ENCODE results near the gene RAB35.

Gene RAB35

DNA sequence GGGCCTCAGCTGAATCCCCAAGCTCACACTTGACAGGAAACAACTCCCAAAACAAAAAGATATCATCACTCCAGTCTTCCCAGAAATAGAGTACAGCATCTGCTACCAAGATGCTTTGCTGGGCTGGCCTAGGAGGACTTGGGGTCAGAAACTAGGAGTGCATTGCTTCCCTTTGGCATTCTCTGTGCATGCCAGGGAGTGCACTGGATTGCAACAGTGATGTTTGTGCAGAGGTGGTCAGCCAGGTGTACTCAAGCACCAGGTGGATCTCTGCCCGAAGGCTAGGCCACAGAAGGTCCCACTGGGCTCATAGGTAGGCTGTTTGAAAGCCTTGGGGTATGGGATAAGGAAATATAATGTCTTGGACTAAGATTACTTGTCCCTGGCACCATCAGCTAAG lies 51.1 kb downstream of the RAB35 start:
- no peak for TF ChIP-seq GABPA (IDR thresholded peaks at IDR 0.05; ENCODE audit: low read depth)
- TF ChIP-seq POLR2AphosphoS5 (IDR thresholded peaks at IDR 0.05; ENCODE audit: low read depth) = no peak
- TF ChIP-seq, protein P1, sequence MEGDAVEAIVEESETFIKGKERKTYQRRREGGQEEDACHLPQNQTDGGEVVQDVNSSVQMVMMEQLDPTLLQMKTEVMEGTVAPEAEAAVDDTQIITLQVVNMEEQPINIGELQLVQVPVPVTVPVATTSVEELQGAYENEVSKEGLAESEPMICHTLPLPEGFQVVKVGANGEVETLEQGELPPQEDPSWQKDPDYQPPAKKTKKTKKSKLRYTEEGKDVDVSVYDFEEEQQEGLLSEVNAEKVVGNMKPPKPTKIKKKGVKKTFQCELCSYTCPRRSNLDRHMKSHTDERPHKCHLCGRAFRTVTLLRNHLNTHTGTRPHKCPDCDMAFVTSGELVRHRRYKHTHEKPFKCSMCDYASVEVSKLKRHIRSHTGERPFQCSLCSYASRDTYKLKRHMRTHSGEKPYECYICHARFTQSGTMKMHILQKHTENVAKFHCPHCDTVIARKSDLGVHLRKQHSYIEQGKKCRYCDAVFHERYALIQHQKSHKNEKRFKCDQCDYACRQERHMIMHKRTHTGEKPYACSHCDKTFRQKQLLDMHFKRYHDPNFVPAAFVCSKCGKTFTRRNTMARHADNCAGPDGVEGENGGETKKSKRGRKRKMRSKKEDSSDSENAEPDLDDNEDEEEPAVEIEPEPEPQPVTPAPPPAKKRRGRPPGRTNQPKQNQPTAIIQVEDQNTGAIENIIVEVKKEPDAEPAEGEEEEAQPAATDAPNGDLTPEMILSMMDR (IDR thresholded peaks at IDR 0.05; ENCODE audit: insufficient read depth, low read length) = no peak
- TF ChIP-seq, protein P2, sequence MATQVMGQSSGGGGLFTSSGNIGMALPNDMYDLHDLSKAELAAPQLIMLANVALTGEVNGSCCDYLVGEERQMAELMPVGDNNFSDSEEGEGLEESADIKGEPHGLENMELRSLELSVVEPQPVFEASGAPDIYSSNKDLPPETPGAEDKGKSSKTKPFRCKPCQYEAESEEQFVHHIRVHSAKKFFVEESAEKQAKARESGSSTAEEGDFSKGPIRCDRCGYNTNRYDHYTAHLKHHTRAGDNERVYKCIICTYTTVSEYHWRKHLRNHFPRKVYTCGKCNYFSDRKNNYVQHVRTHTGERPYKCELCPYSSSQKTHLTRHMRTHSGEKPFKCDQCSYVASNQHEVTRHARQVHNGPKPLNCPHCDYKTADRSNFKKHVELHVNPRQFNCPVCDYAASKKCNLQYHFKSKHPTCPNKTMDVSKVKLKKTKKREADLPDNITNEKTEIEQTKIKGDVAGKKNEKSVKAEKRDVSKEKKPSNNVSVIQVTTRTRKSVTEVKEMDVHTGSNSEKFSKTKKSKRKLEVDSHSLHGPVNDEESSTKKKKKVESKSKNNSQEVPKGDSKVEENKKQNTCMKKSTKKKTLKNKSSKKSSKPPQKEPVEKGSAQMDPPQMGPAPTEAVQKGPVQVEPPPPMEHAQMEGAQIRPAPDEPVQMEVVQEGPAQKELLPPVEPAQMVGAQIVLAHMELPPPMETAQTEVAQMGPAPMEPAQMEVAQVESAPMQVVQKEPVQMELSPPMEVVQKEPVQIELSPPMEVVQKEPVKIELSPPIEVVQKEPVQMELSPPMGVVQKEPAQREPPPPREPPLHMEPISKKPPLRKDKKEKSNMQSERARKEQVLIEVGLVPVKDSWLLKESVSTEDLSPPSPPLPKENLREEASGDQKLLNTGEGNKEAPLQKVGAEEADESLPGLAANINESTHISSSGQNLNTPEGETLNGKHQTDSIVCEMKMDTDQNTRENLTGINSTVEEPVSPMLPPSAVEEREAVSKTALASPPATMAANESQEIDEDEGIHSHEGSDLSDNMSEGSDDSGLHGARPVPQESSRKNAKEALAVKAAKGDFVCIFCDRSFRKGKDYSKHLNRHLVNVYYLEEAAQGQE (IDR thresholded peaks at IDR 0.05; ENCODE audit: insufficient replicate concordance, low read depth) = no peak
- no peak for TF ChIP-seq SPI1 (IDR thresholded peaks at IDR 0.05; ENCODE audit: borderline replicate concordance, low read depth)
- DNase-seq (ENCODE audit: low read depth in 1 of 2, low spot score in 1 of 2) = no peak
- Histone ChIP-seq H3K27ac (replicated peaks) (no peak overlapping the region), H3K4me3 (replicated peaks; ENCODE audit: insufficient read depth, low read length) (no peak overlapping the region), H3K27me3 (ENCODE audit: insufficient read depth, poor library complexity, severe bottlenecking) (peaks cover 14% of the 10 kb centered on the region)

DNA sequence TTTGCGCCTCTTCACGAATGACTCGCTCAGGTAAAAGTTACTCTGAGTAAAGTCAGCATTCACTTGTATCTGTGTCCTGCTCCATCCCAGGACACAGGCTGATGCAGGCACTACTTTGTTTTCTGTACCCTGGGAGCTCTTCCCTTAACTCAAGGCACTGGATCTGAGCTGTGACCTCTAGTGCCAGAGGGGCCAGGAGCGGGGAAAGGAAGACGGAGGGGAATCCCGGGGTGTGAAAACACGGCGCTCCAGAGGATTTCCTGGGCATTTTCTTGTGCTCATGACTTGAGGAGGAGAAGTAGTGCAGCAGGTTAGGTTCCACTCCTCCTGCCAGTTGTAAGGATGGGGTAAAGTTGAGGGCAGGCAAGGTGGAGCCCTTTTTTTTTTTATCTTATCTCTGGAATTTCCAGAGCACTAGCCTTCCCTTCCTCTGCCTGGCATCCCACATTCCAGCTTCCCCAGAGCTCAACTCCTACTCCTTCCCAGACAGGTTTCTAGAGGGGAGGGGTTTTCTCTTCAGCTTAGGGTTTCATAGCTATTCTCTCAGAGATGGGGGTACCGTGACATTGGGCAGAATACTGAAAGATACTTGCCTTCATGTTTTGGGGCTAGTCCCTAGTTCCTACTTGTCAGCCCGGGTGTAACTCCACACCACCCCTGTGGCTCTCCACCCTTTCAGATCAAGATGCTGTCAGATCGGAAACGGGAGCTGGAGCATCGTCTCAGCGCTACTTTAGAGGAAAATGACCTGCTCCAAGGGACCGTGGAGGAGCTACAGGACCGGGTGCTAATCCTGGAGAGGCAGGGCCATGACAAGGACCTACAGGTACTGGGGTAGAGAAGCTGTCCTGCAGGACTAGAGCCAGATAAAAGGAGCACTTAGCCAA lies 52.3 kb downstream of the RAB35 start:
- TF ChIP-seq, protein P2 (IDR thresholded peaks at IDR 0.05; ENCODE audit: insufficient replicate concordance, low read depth) = no peak
- TF ChIP-seq, protein P1 (IDR thresholded peaks at IDR 0.05; ENCODE audit: insufficient read depth, low read length) = no peak
- TF ChIP-seq GABPA (IDR thresholded peaks at IDR 0.05; ENCODE audit: low read depth) = no peak
- TF ChIP-seq SPI1 (IDR thresholded peaks at IDR 0.05; ENCODE audit: borderline replicate concordance, low read depth) = no peak
- TF ChIP-seq POLR2AphosphoS5 (IDR thresholded peaks at IDR 0.05; ENCODE audit: low read depth) = no peak
- no peak for DNase-seq (ENCODE audit: low read depth in 1 of 2, low spot score in 1 of 2)
- Histone ChIP-seq H3K4me3 (replicated peaks; ENCODE audit: insufficient read depth, low read length) (no peak overlapping the region), H3K27ac (replicated peaks) (no peak overlapping the region), H3K27me3 (ENCODE audit: insufficient read depth, poor library complexity, severe bottlenecking) (peaks cover 14% of the 10 kb centered on the region)

DNA sequence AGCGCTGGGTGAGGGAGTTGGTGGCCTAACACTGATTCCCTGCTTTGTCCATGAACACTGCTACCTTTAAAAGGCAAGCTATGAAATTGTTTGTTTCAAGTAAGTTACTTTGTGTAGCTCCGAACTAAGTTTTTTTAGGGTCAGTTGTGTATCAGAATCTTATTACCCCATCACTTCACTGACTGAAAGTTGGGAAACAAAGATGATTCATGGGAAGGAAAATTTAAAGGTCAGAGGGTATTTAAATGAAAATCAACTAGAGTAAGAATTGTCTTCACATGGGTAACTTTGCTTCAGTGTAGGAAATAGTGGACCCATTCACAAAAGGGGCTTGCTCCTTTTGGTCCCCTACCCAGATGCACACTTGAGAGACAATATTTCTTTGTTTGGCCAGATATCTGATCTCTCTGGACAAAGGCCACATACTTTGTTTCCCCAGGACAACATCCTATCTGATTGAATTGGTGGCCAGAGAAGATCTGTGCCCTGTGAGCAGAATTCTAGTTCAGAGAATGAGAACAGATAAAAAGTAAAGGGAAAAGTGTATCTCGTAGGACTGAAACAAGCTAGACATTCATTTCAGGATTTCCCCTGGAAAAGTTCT lies 53.5 kb downstream of the RAB35 start:
- no peak overlapping the region for H3K4me3 ChIP-seq (replicated peaks; ENCODE audit: insufficient read depth, low read length)
- peaks cover 14% of the 10 kb centered on the region for H3K27me3 ChIP-seq (ENCODE audit: insufficient read depth, poor library complexity, severe bottlenecking)
- no peak for DNase-seq (ENCODE audit: low read depth in 1 of 2, low spot score in 1 of 2)
- H3K27ac ChIP-seq (replicated peaks) = no peak overlapping the region
- TF ChIP-seq, protein P2 (IDR thresholded peaks at IDR 0.05; ENCODE audit: insufficient replicate concordance, low read depth) = no peak
- TF ChIP-seq GABPA (IDR thresholded peaks at IDR 0.05; ENCODE audit: low read depth) (no peak), SPI1 (IDR thresholded peaks at IDR 0.05; ENCODE audit: borderline replicate concordance, low read depth) (no peak), POLR2AphosphoS5 (IDR thresholded peaks at IDR 0.05; ENCODE audit: low read depth) (no peak)
- TF ChIP-seq, protein P1 (IDR thresholded peaks at IDR 0.05; ENCODE audit: insufficient read depth, low read length) = no peak

Measured in HL-60 (cell line).